ENCODE results near the gene BMP4. TPM values are rescaled to one million over a fixed set of nuclear protein-coding genes. Genes with fewer than 3 reads are reported as not detected.

BMP4 gene
- total and polyA plus RNA-seq, 9 donors, result 12.0 to 30.5 (median 19.5) TPM

GRCh38 chr14:53968726-53969125 lies 12.1 kb upstream of the BMP4 start:
- DNase-seq, result no peak
- Histone ChIP-seq H3K4me3 (ENCODE audit: low read length) (no peak overlapping the region), H3K27ac (ENCODE audit: low read length) (no peak overlapping the region), H3K9me3 (replicated peaks; ENCODE audit: control insufficient read depth, low read depth, low read length) (no peaks in the 10 kb centered on the region), H3K36me3 (ENCODE audit: control insufficient read depth, insufficient read depth, low read length) (no peaks in the 10 kb centered on the region), H3K27me3 (ENCODE audit: control insufficient read depth, insufficient read depth, low read length) (peaks cover 7% of the 10 kb centered on the region), H3K4me1 (ENCODE audit: control insufficient read depth, insufficient read depth, low read length) (peaks cover 3% of the 10 kb centered on the region)
- 88% methylated on average over 1 of the region's 3 CpGs for WGBS (ENCODE audit: insufficient coverage)

GRCh38 chr14:53967606-53968005 lies 11.0 kb upstream of the BMP4 start:
- no CpG with 5 or more reads among the region's 2 CpGs for WGBS (ENCODE audit: insufficient coverage)
- H3K4me1 ChIP-seq (ENCODE audit: control insufficient read depth, insufficient read depth, low read length), result peaks cover 14% of the 10 kb centered on the region

GRCh38 chr14:53964249-53964648 lies 7.6 kb upstream of the BMP4 start:
- H3K27me3 ChIP-seq (ENCODE audit: control insufficient read depth, insufficient read depth, low read length), result peaks cover 25% of the 10 kb centered on the region
- WGBS (ENCODE audit: insufficient coverage), result 65% methylated on average over 4 of the region's 4 CpGs
- DNase-seq, result no peak
- no peak overlapping the region for H3K27ac ChIP-seq (ENCODE audit: low read length)
- H3K4me3 ChIP-seq (ENCODE audit: low read length), result no peak overlapping the region
- H3K36me3 ChIP-seq (ENCODE audit: control insufficient read depth, insufficient read depth, low read length), result no peaks in the 10 kb centered on the region
- H3K9me3 ChIP-seq (replicated peaks; ENCODE audit: control insufficient read depth, low read depth, low read length), result no peaks in the 10 kb centered on the region
- peaks cover 14% of the 10 kb centered on the region for H3K4me1 ChIP-seq (ENCODE audit: control insufficient read depth, insufficient read depth, low read length)

More at GRCh38 chr14:53967606-53968005, 11.0 kb upstream of the BMP4 start:
- H3K36me3 ChIP-seq (ENCODE audit: control insufficient read depth, insufficient read depth, low read length), result no peaks in the 10 kb centered on the region
- peaks cover 19% of the 10 kb centered on the region for H3K27me3 ChIP-seq (ENCODE audit: control insufficient read depth, insufficient read depth, low read length)
- H3K4me3 ChIP-seq (ENCODE audit: low read length), result no peak overlapping the region
- H3K27ac ChIP-seq (ENCODE audit: low read length), result no peak overlapping the region
- no peak for DNase-seq
- no peaks in the 10 kb centered on the region for H3K9me3 ChIP-seq (replicated peaks; ENCODE audit: control insufficient read depth, low read depth, low read length)

- 8% methylated on average over 46 of the region's 55 CpGs for WGBS (ENCODE audit: insufficient coverage)
- Histone ChIP-seq H3K36me3 (ENCODE audit: control insufficient read depth, insufficient read depth, low read length) (no peaks in the 10 kb centered on the region), H3K4me1 (ENCODE audit: control insufficient read depth, insufficient read depth, low read length) (peaks cover 14% of the 10 kb centered on the region), H3K9me3 (replicated peaks; ENCODE audit: control insufficient read depth, low read depth, low read length) (no peaks in the 10 kb centered on the region), H3K27ac (ENCODE audit: low read length) (no peak overlapping the region), H3K27me3 (ENCODE audit: control insufficient read depth, insufficient read depth, low read length) (peaks cover 25% of the 10 kb centered on the region), H3K4me3 (ENCODE audit: low read length) (peak overlapping the region; percentile 42)
- peak; percentile 61 for DNase-seq
These were observed 6.9 kb upstream of the BMP4 start for GRCh38 chr14:53963320-53964227.

- 43% methylated on average over 5 of the region's 6 CpGs for WGBS (ENCODE audit: insufficient coverage)
- Histone ChIP-seq H3K27me3 (ENCODE audit: control insufficient read depth, insufficient read depth, low read length) (peaks cover 25% of the 10 kb centered on the region), H3K9me3 (replicated peaks; ENCODE audit: control insufficient read depth, low read depth, low read length) (no peaks in the 10 kb centered on the region)
These were observed 6.3 kb upstream of the BMP4 start for GRCh38 chr14:53962953-53963319.

GRCh38 chr14:53958628-53959027 lies 2.0 kb upstream of the BMP4 start:
- no peak for DNase-seq
- Histone ChIP-seq H3K27ac (ENCODE audit: low read length) (no peak overlapping the region), H3K4me1 (ENCODE audit: control insufficient read depth, insufficient read depth, low read length) (peaks cover 21% of the 10 kb centered on the region), H3K4me3 (ENCODE audit: low read length) (no peak overlapping the region), H3K36me3 (ENCODE audit: control insufficient read depth, insufficient read depth, low read length) (no peaks in the 10 kb centered on the region), H3K9me3 (replicated peaks; ENCODE audit: control insufficient read depth, low read depth, low read length) (no peaks in the 10 kb centered on the region), H3K27me3 (ENCODE audit: control insufficient read depth, insufficient read depth, low read length) (peaks cover 55% of the 10 kb centered on the region)
- 89% methylated on average over 1 of the region's 2 CpGs for WGBS (ENCODE audit: insufficient coverage)

More at GRCh38 chr14:53962953-53963319, 6.3 kb upstream of the BMP4 start:
- no peak overlapping the region for H3K27ac ChIP-seq (ENCODE audit: low read length)
- peaks cover 14% of the 10 kb centered on the region for H3K4me1 ChIP-seq (ENCODE audit: control insufficient read depth, insufficient read depth, low read length)
- no peaks in the 10 kb centered on the region for H3K36me3 ChIP-seq (ENCODE audit: control insufficient read depth, insufficient read depth, low read length)
- H3K4me3 ChIP-seq (ENCODE audit: low read length), result peak overlapping the region; percentile 42
- DNase-seq, result no peak

GRCh38 chr14:53957739-53958138 lies 1.1 kb upstream of the BMP4 start:
- no peak overlapping the region for H3K27ac ChIP-seq (ENCODE audit: low read length)
- H3K36me3 ChIP-seq (ENCODE audit: control insufficient read depth, insufficient read depth, low read length), result peaks cover 2% of the 10 kb centered on the region
- no peak overlapping the region for H3K4me3 ChIP-seq (ENCODE audit: low read length)
- peaks cover 49% of the 10 kb centered on the region for H3K27me3 ChIP-seq (ENCODE audit: control insufficient read depth, insufficient read depth, low read length)
- H3K9me3 ChIP-seq (replicated peaks; ENCODE audit: control insufficient read depth, low read depth, low read length), result no peaks in the 10 kb centered on the region
- no peak for DNase-seq
- H3K4me1 ChIP-seq (ENCODE audit: control insufficient read depth, insufficient read depth, low read length), result peaks cover 15% of the 10 kb centered on the region

GRCh38 chr14:53955671-53956426 lies 776 bp downstream of the BMP4 start:
- DNase-seq, result peak; percentile 84
- peaks cover 53% of the 10 kb centered on the region for H3K27me3 ChIP-seq (ENCODE audit: control insufficient read depth, insufficient read depth, low read length)
- H3K36me3 ChIP-seq (ENCODE audit: control insufficient read depth, insufficient read depth, low read length), result peaks cover 16% of the 10 kb centered on the region
- peaks cover 30% of the 10 kb centered on the region for H3K4me1 ChIP-seq (ENCODE audit: control insufficient read depth, insufficient read depth, low read length)
- H3K9me3 ChIP-seq (replicated peaks; ENCODE audit: control insufficient read depth, low read depth, low read length), result no peaks in the 10 kb centered on the region
- WGBS (ENCODE audit: insufficient coverage), result under 1% methylated on average over 52 of the region's 52 CpGs
- H3K27ac ChIP-seq (ENCODE audit: low read length), result peak overlapping the region; percentile 81
- peak overlapping the region; percentile 80 for H3K4me3 ChIP-seq (ENCODE audit: low read length)

GRCh38 chr14:53955229-53955556 lies 1.4 kb downstream of the BMP4 start:
- Histone ChIP-seq H3K9me3 (replicated peaks; ENCODE audit: control insufficient read depth, low read depth, low read length) (no peaks in the 10 kb centered on the region), H3K4me3 (ENCODE audit: low read length) (peak overlapping the region; percentile 80), H3K4me1 (ENCODE audit: control insufficient read depth, insufficient read depth, low read length) (peaks cover 30% of the 10 kb centered on the region), H3K36me3 (ENCODE audit: control insufficient read depth, insufficient read depth, low read length) (peaks cover 21% of the 10 kb centered on the region), H3K27ac (ENCODE audit: low read length) (peak overlapping the region; percentile 81), H3K27me3 (ENCODE audit: control insufficient read depth, insufficient read depth, low read length) (peaks cover 55% of the 10 kb centered on the region)
- DNase-seq, result no peak
- 0% methylated on average over 3 of the region's 17 CpGs for WGBS (ENCODE audit: insufficient coverage)

GRCh38 chr14:53954551-53955228 lies 1.9 kb downstream of the BMP4 start:
- Histone ChIP-seq H3K9me3 (replicated peaks; ENCODE audit: control insufficient read depth, low read depth, low read length) (no peaks in the 10 kb centered on the region), H3K4me3 (ENCODE audit: low read length) (peak overlapping the region; percentile 80), H3K27me3 (ENCODE audit: control insufficient read depth, insufficient read depth, low read length) (peaks cover 58% of the 10 kb centered on the region), H3K36me3 (ENCODE audit: control insufficient read depth, insufficient read depth, low read length) (peaks cover 26% of the 10 kb centered on the region), H3K4me1 (ENCODE audit: control insufficient read depth, insufficient read depth, low read length) (peaks cover 30% of the 10 kb centered on the region), H3K27ac (ENCODE audit: low read length) (peak overlapping the region; percentile 81)
- 0% methylated on average over 38 of the region's 53 CpGs for WGBS (ENCODE audit: insufficient coverage)
- DNase-seq, result peak; percentile 71

All from muscle of leg (tissue), 11 donors.